ENCODE results near the gene EOGT.

The EOGT gene

DNA sequence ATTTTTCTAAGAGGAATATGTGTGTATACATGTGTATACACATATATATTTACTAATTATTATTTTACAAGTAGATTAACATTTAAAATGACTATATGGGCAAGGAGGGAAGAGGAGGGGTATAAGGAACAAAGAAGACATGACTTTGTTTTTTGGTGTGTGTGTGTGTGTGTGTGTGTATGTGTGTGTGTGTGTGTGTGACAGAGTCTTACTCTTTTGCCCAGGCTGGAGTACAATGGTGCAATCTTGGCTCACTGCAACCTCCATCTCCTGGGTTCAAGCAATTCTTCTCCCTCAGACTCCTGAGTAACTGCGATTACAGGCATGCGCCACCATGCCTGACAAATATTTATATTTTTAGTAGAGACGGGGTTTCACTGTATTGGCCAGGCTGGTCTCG, 2.6 kb upstream of the EOGT start:
- Histone ChIP-seq H3K9ac (ENCODE audit: low read length) (no peak overlapping the region), H3K9me3 (replicated peaks; ENCODE audit: insufficient read depth, low read length) (no peaks in the 10 kb centered on the region), H3K79me2 (ENCODE audit: low read length) (no peaks in the 10 kb centered on the region), H3K27me3 (replicated peaks; ENCODE audit: insufficient read depth, low read length) (no peaks in the 10 kb centered on the region), H2AFZ (ENCODE audit: low read length) (no peak overlapping the region), H4K20me1 (ENCODE audit: insufficient read depth, low read length) (no peaks in the 10 kb centered on the region), H3K4me1 (ENCODE audit: low read length) (peaks cover 11% of the 10 kb centered on the region), H3K9me2 (replicated peaks; ENCODE audit: insufficient read depth, low read length) (no peaks in the 10 kb centered on the region), H3K36me3 (replicated peaks; ENCODE audit: insufficient read depth, low read length) (no peaks in the 10 kb centered on the region; the same call in 1 of the 2 replicates), H3K27ac (ENCODE audit: low read length) (no peak overlapping the region), H3K4me3 (ENCODE audit: low read length) (no peak overlapping the region), H3F3A (ENCODE audit: insufficient read depth, low read length) (peaks cover 6% of the 10 kb centered on the region; the same call in 1 of the 2 replicates), H3K4me2 (ENCODE audit: low read depth, low read length) (no peak overlapping the region)
- no peak for DNase-seq
- TF ChIP-seq EZH2 (optimal IDR thresholded peaks at IDR 0.05; ENCODE audit: low read depth, low read length) (no peak), EZH2phosphoT487 (IDR thresholded peaks at IDR 0.05; ENCODE audit: low read length) (no peak)
- TF ChIP-seq, protein P1, sequence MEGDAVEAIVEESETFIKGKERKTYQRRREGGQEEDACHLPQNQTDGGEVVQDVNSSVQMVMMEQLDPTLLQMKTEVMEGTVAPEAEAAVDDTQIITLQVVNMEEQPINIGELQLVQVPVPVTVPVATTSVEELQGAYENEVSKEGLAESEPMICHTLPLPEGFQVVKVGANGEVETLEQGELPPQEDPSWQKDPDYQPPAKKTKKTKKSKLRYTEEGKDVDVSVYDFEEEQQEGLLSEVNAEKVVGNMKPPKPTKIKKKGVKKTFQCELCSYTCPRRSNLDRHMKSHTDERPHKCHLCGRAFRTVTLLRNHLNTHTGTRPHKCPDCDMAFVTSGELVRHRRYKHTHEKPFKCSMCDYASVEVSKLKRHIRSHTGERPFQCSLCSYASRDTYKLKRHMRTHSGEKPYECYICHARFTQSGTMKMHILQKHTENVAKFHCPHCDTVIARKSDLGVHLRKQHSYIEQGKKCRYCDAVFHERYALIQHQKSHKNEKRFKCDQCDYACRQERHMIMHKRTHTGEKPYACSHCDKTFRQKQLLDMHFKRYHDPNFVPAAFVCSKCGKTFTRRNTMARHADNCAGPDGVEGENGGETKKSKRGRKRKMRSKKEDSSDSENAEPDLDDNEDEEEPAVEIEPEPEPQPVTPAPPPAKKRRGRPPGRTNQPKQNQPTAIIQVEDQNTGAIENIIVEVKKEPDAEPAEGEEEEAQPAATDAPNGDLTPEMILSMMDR (IDR thresholded peaks at IDR 0.05; ENCODE audit: low read length) = no peak

DNA sequence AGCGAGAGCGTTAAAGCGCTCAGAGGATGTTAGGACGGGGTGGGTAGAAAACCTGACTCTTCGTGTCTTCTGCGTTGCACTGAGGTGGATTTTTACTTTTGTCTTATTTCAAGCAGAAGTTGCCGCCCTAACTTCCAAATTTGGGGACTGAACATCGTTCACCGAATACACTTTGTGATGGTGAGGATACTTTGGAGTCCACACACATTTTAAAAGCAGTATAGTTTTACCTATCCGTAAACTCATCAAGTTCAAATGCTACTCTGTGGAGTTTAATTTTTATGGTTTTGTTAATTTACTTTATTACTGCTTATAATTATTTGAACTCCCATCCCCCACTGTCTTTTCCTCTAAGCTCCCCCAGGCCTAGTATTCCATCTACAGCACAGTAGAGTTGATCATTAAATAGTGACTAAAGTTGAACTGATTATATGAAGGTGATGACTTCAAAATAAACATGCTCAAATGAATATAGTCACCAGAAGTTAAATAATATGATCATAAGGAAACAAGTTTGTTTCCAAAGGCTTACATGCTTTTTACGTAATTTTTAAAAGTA, 617 bp upstream of the EOGT start:
- Histone ChIP-seq H3K9me2 (replicated peaks; ENCODE audit: insufficient read depth, low read length) (no peaks in the 10 kb centered on the region), H2AFZ (ENCODE audit: low read length) (peak overlapping the region; percentile 96), H3K9me3 (replicated peaks; ENCODE audit: insufficient read depth, low read length) (no peaks in the 10 kb centered on the region), H3F3A (ENCODE audit: insufficient read depth, low read length) (0 out of 2 replicates have a peak, but pooled peaks cover 5% of the 10 kb centered on the region), H3K4me2 (ENCODE audit: low read depth, low read length) (peak overlapping the region; percentile 96), H3K27ac (ENCODE audit: low read length) (peak overlapping the region; percentile 18; the same call in 1 of the 2 replicates), H4K20me1 (ENCODE audit: insufficient read depth, low read length) (no peaks in the 10 kb centered on the region), H3K27me3 (replicated peaks; ENCODE audit: insufficient read depth, low read length) (no peaks in the 10 kb centered on the region), H3K4me3 (ENCODE audit: low read length) (peak overlapping the region; percentile 64), H3K79me2 (ENCODE audit: low read length) (no peaks in the 10 kb centered on the region), H3K4me1 (ENCODE audit: low read length) (peaks cover 6% of the 10 kb centered on the region), H3K36me3 (replicated peaks; ENCODE audit: insufficient read depth, low read length) (no peaks in the 10 kb centered on the region), H3K9ac (ENCODE audit: low read length) (peak overlapping the region; percentile 85)
- DNase-seq = no peak
- TF ChIP-seq, protein P1 (IDR thresholded peaks at IDR 0.05; ENCODE audit: low read length) = no peak
- TF ChIP-seq EZH2phosphoT487 (IDR thresholded peaks at IDR 0.05; ENCODE audit: low read length) = no peak
- TF ChIP-seq EZH2 (optimal IDR thresholded peaks at IDR 0.05; ENCODE audit: low read depth, low read length) = no peak

DNA sequence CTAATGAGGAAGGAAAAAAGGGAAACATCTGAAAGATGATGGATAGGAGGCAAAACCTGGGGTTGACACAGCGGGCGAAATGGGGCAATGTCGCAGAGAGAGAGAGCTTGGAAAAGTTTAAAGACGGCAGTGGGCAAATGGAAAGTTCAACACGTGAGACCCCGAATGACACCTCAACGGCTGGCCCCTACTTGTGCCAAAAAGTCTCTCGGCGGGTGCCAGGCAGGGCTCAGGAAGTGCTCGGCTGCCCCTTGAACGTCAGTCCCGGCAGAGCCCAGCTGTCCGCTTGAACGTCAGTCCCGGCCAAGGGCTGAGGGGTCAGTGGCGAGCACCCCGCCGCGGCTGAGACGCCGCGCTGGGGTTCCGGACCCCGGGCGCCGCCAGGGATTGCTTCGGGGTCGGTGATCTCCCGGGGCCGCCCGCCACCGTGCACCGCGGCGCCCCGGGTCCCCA, 658 bp downstream of the EOGT start:
- Histone ChIP-seq H4K20me1 (ENCODE audit: insufficient read depth, low read length) (no peaks in the 10 kb centered on the region), H3K4me3 (ENCODE audit: low read length) (peak overlapping the region; percentile 64), H3K27ac (ENCODE audit: low read length) (no peak overlapping the region), H3K9me2 (replicated peaks; ENCODE audit: insufficient read depth, low read length) (no peaks in the 10 kb centered on the region), H3K79me2 (ENCODE audit: low read length) (no peaks in the 10 kb centered on the region), H3K4me2 (ENCODE audit: low read depth, low read length) (peak overlapping the region; percentile 54), H2AFZ (ENCODE audit: low read length) (peak overlapping the region; percentile 42; the same call in 1 of the 2 replicates), H3K27me3 (replicated peaks; ENCODE audit: insufficient read depth, low read length) (no peaks in the 10 kb centered on the region), H3K4me1 (ENCODE audit: low read length) (peaks cover 6% of the 10 kb centered on the region), H3K36me3 (replicated peaks; ENCODE audit: insufficient read depth, low read length) (no peaks in the 10 kb centered on the region), H3K9ac (ENCODE audit: low read length) (peak overlapping the region; percentile 19; the same call in 1 of the 2 replicates), H3F3A (ENCODE audit: insufficient read depth, low read length) (0 out of 2 replicates have a peak, but pooled peaks cover 5% of the 10 kb centered on the region), H3K9me3 (replicated peaks; ENCODE audit: insufficient read depth, low read length) (no peaks in the 10 kb centered on the region)
- TF ChIP-seq, protein P1 (IDR thresholded peaks at IDR 0.05; ENCODE audit: low read length) = no peak
- no peak for TF ChIP-seq EZH2 (optimal IDR thresholded peaks at IDR 0.05; ENCODE audit: low read depth, low read length)
- TF ChIP-seq EZH2phosphoT487 (IDR thresholded peaks at IDR 0.05; ENCODE audit: low read length) = no peak
- DNase-seq = peak; percentile 41

Measured in MM.1S (cell line).